ENCODE results near the gene PSMG3.

DNA sequence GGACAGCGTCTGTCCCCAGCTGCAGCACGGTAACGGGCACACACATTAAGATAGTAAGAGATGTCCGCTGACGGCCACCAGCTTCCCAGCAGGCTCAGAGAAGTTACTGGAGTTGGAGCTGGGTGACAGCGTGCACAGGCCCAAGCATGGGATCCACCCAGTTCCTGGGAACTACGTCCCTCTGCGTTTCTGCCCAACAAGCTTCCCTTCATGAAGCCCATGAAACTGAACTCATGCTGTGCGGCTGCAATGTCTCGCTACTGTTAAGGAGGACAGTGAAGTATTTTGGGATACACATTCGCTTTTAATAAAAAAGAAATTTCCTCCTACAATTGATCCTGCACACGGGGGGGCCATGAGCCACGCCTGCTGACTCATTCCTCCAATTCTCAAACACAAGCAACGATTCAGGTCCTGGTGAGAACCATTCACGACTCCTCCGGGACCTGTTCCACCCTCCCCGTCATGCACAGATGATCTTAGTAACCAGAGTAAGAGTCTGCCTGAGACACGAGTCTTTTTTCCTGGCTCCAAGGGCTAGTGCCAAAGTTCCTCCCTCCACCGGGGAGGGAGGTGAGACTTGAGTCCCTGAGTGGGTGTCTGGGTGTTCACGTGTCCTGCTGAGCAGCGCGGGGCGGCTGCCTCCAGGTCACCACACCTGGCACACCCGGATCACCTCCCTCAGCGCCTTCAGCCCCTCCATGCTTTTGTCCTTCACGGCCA is 2.6 kb downstream of the PSMG3 start:
- TF ChIP-seq GATA2 (IDR thresholded peaks at IDR 0.05; ENCODE audit: low read depth, low read length) (no peak), GATA3 (IDR thresholded peaks at IDR 0.05; ENCODE audit: low read depth, low read length) (no peak)

All from SH-SY5Y (cell line).